H1 (cell line): Measurements from ENCODE around the gene SYNRG. TPM values are rescaled to one million over a fixed set of nuclear protein-coding genes. Genes with fewer than 3 reads are reported as not detected.

Experiments
- CTCF ChIA-PET: fragments of 300-600 bp; sonication (Branson Sonifier 250); formaldehyde crosslinking; loops from one replicate; lab custom pipeline; 2021; ENCODE audit not compliant: partially characterized antibody; lab: Charles Lee
- POLR2A ChIA-PET: fragments of 300-600 bp; sonication (Branson Sonifier 250); formaldehyde crosslinking; loops from one replicate; lab custom pipeline; 2021; ENCODE audit warnings: inconsistent platforms; ENCODE audit not compliant: partially characterized antibody; lab: Charles Lee
- DNase-seq, 2 experiments: peaks; one replicate each; pipeline versions ENCODE4 v3.0.0 to v3.0.0-alpha.2; 2010 to 2022; ENCODE audit warnings: low spot score in 2 of 2, low read depth in 1 of 2, mixed read lengths in 1 of 2
- FAIRE-seq: peaks from 2 replicates; lab custom pipeline; 2011; peaks lifted over from hg19 to GRCh38; lab: Jason Lieb, UNC
- H2AFZ ChIP-seq: 2 replicates; pipeline ENCODE4 v1.8.1; 2012; ENCODE audit warnings: low read length, inconsistent platforms
- H2AK5ac ChIP-seq: 2 replicates; pipeline ENCODE4 v1.6.1; 2013; ENCODE audit warnings: low read depth, low read length
- H2BK120ac ChIP-seq: replicated peaks from 2 replicates; pipeline ENCODE3; 2013; ENCODE audit warnings: low read depth, low read length, inconsistent platforms
- H2BK12ac ChIP-seq: 2 replicates; pipeline ENCODE4 v1.6.1; 2013; ENCODE audit warnings: low read depth, low read length
- H2BK15ac ChIP-seq: 2 replicates; pipeline ENCODE4 v1.6.1; 2013; ENCODE audit warnings: low read length
- H2BK20ac ChIP-seq: 2 replicates; pipeline ENCODE4 v1.6.1; 2013; ENCODE audit warnings: low read length
- H2BK5ac ChIP-seq: 2 replicates; pipeline ENCODE4 v1.6.1; 2013; ENCODE audit warnings: low read depth, low read length
- H3K14ac ChIP-seq: 2 replicates; pipeline ENCODE4 v1.6.1; 2013; ENCODE audit warnings: inconsistent platforms; ENCODE audit not compliant: insufficient read length
- H3K18ac ChIP-seq: 2 replicates; pipeline ENCODE4 v1.6.1; 2013; ENCODE audit warnings: low read length; ENCODE audit errors: extremely low read depth
- H3K23ac ChIP-seq: 2 replicates; pipeline ENCODE4 v1.6.1; 2013; ENCODE audit warnings: inconsistent platforms; ENCODE audit not compliant: insufficient read length
- H3K23me2 ChIP-seq: 2 replicates; pipeline ENCODE4 v1.6.1; 2013; ENCODE audit warnings: low read depth, low read length
- H3K27ac ChIP-seq: 2 replicates; pipeline ENCODE4 v1.6.1; 2011; ENCODE audit warnings: low read depth, low read length, inconsistent platforms
- H3K27me3 ChIP-seq, 4 experiments: replicated peaks in 1 of 4; 1 replicate in 1 of 4; 2 replicates in 3 of 4; pipeline versions ENCODE4 v1.6.1 to v1.8.1; 2011 to 2013; ENCODE audit warnings: low read length in 3 of 4, mild to moderate bottlenecking in 3 of 4, inconsistent platforms in 2 of 4, mixed read lengths in 2 of 4, moderate library complexity in 1 of 4; ENCODE audit not compliant: control insufficient read depth in 3 of 4, insufficient read depth in 3 of 4; ENCODE audit errors: extremely low read depth in 1 of 4
- H3K36me3 ChIP-seq, 4 experiments: 2 replicates each; pipeline versions ENCODE4 v1.6.1 to v1.8.1; 2011 to 2013; ENCODE audit warnings: mild to moderate bottlenecking in 4 of 4, low read length in 3 of 4, moderate library complexity in 2 of 4, control low read depth in 1 of 4, inconsistent platforms in 1 of 4; ENCODE audit not compliant: insufficient read depth in 4 of 4, control insufficient read depth in 2 of 4
- H3K4ac ChIP-seq: replicated peaks from 2 replicates; pipeline ENCODE3; 2013; ENCODE audit warnings: low read length, low read depth, mixed read lengths, inconsistent platforms; ENCODE audit not compliant: insufficient read length
- H3K4me1 ChIP-seq, 4 experiments: replicated peaks in 1 of 4; 1 replicate in 1 of 4; 2 replicates in 3 of 4; pipeline versions ENCODE4 v1.6.1 to v1.8.1; 2011 to 2013; ENCODE audit warnings: low read length in 3 of 4, inconsistent platforms in 2 of 4, mixed read lengths in 1 of 4; ENCODE audit not compliant: insufficient read depth in 4 of 4, control insufficient read depth in 3 of 4
- H3K4me2 ChIP-seq, 2 experiments: 2 replicates each; pipeline versions ENCODE4 v1.6.1 to v1.8.1; 2011 to 2013; ENCODE audit warnings: low read depth in 2 of 2, low read length in 2 of 2, control low read depth in 1 of 2, inconsistent platforms in 1 of 2, mild to moderate bottlenecking in 1 of 2; ENCODE audit not compliant: insufficient read depth in 1 of 2
- H3K4me3 ChIP-seq, 4 experiments: fragments of 200-600, 300-600 bp in 1 of 4; sonication (generic), shearing (Covaris generic), sonication (Bioruptor Twin) in 1 of 4; 2 replicates each; pipeline versions ENCODE4 v1.5.1 to v1.8.1; 2011 to 2016; ENCODE audit warnings: low read length in 4 of 4, low read depth in 3 of 4, control low read depth in 2 of 4, inconsistent platforms in 2 of 4, mild to moderate bottlenecking in 2 of 4, mixed read lengths in 1 of 4, moderate library complexity in 1 of 4; ENCODE audit not compliant: insufficient read depth in 2 of 4; ENCODE audit errors: extremely low read depth in 1 of 4
- H3K56ac ChIP-seq: replicated peaks from 2 replicates; pipeline ENCODE3; 2013; ENCODE audit warnings: low read depth, mild to moderate bottlenecking, mixed read lengths, low read length, inconsistent platforms; ENCODE audit not compliant: insufficient read length
- H3K79me1 ChIP-seq: 2 replicates; pipeline ENCODE4 v1.6.1; 2013; ENCODE audit warnings: low read depth, low read length, control low read depth
- H3K79me2 ChIP-seq, 2 experiments: 2 replicates each; pipeline versions ENCODE4 v1.6.1 to v1.8.1; 2012 to 2013; ENCODE audit warnings: low read length in 2 of 2, mild to moderate bottlenecking in 2 of 2, inconsistent platforms in 1 of 2; ENCODE audit not compliant: insufficient read depth in 2 of 2, control insufficient read depth in 1 of 2
- H3K9ac ChIP-seq, 4 experiments: replicated peaks in 1 of 4; 1 replicate in 1 of 4; 2 replicates in 3 of 4; pipeline versions ENCODE4 v1.6.1 to v1.8.1; 2011 to 2013; ENCODE audit warnings: low read depth in 3 of 4, low read length in 3 of 4, control low read depth in 2 of 4, mild to moderate bottlenecking in 2 of 4, moderate library complexity in 2 of 4, inconsistent platforms in 1 of 4; ENCODE audit errors: extremely low read depth in 1 of 4
- H3K9me3 ChIP-seq, 2 experiments: 2 replicates each; pipeline versions ENCODE4 v1.6.1 to v1.8.1; 2012 to 2013; ENCODE audit warnings: mild to moderate bottlenecking in 2 of 2, moderate library complexity in 2 of 2, control low read depth in 1 of 2, inconsistent platforms in 1 of 2, low read depth in 1 of 2, low read length in 1 of 2, mixed read lengths in 1 of 2; ENCODE audit not compliant: insufficient read depth in 2 of 2
- H4K20me1 ChIP-seq, 2 experiments: replicated peaks in 1 of 2; 2 replicates each; pipeline versions ENCODE3 to v1.8.1; 2011 to 2013; ENCODE audit warnings: inconsistent platforms in 2 of 2, low read length in 2 of 2, mild to moderate bottlenecking in 1 of 2; ENCODE audit not compliant: insufficient read depth in 2 of 2, control insufficient read depth in 1 of 2
- H4K5ac ChIP-seq: 2 replicates; pipeline ENCODE4 v1.6.1; 2013; ENCODE audit warnings: low read length, low read depth, mixed read lengths, inconsistent platforms; ENCODE audit not compliant: insufficient read length
- H4K8ac ChIP-seq: 2 replicates; pipeline ENCODE4 v1.8.0; 2013; ENCODE audit warnings: mild to moderate bottlenecking, moderate library complexity, low read length, inconsistent platforms; ENCODE audit not compliant: insufficient read depth; ENCODE audit errors: extremely low read depth
- H4K91ac ChIP-seq: replicated peaks from 2 replicates; pipeline ENCODE3; 2013; ENCODE audit warnings: low read length, mixed read lengths, inconsistent platforms; ENCODE audit not compliant: insufficient read length
- WGBS, 2 experiments: shearing (Covaris generic) in 1 of 2; methylation state at CpG; one replicate each; pipeline versions ENCODE4 v1.1.6 to v1.1.7; 2013 to 2015; ENCODE audit warnings: low lambda C conversion rate in 2 of 2, mixed read lengths in 2 of 2, inconsistent platforms in 1 of 2, low coverage in 1 of 2, missing lambda C conversion rate in 1 of 2; ENCODE audit not compliant: insufficient replicate concordance in 2 of 2, insufficient coverage in 1 of 2, insufficient read length in 1 of 2; ENCODE audit errors: extremely low coverage in 1 of 2, missing lambda C conversion rate in 1 of 2; 5-methylcytosine and 5-hydroxymethylcytosine counted together
- polyA plus RNA-seq, 7 experiments: library from polyadenylated mRNA; depleted of rRNA in 3 of 7; stranded (reverse) in 5 of 7; unstranded in 2 of 7; fragments of >200 nt in 5 of 7; fragments of 200-250 nt in 2 of 7; gene quantifications; 1 replicate in 5 of 7; 2 replicates in 1 of 7; 4 replicates in 1 of 7; pipeline versions ENCODE4 v1.2.1 to v1.2.3, GENCODE V29; 2011 to 2013; ENCODE audit warnings: missing spikeins in 2 of 7, mixed read lengths in 2 of 7
- total RNA-seq: library from RNA; stranded (reverse); fragmentation: NEBNext Ultra II Directional; extraction: Animal tissue kit (Norgen Biotek cat#: 25700); gene quantifications from 2 replicates; pipeline ENCODE4 v1.2.1, GENCODE V29; 2021

Gene SYNRG
- total and polyA plus RNA-seq, 2 of the 8 experiments (the other 6 are each of a cell fraction or from before 2014, with no cell fraction given) = 7.7 to 31.7 TPM

DNA sequence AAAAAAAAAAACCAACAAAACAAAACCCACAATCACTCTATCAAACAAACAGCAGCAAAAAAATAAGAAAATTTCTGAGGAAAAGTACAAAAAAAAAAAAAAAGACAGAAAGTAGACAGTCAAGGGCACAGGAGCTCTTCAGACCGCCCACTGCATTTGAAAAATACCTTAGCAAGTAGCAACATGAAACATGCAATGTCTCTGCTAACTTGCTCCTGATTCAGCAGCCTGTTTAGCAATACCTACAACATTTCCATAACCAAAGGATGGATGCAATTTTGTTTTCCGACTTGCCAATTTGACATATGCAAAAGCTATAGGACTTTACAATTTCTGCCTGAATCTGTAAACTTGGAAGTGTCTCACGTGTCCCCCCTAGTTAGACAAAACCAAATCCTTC is 57.4 kb downstream of the SYNRG start:
- no peak overlapping the region for H4K91ac ChIP-seq
- 91% methylated on average over 3 of the region's 3 CpGs; no CpG with 5 or more reads in 1 of the 2 experiments for WGBS, 2 experiments
- ChIA-PET CTCF (interaction anchor here (0.7 to 2.2 kb wide), 3 partner anchors 18 to 70 kb away, joined by 4 to 13 read pairs (median 4); no protein-coding TSS in a partner anchor), POLR2A (interaction anchor here (0.6 to 1.3 kb wide), 3 partner anchors 9 to 184 kb away, joined by 3 to 5 read pairs (median 4); no protein-coding TSS in a partner anchor)
- peaks cover 0 to 13% (median 4%) of the 10 kb centered on the region in 4 experiments; a peak in 4 of 8 replicates for H3K36me3 ChIP-seq
- no peak overlapping the region for H3K4me2 ChIP-seq
- FAIRE-seq (no peak), DNase-seq (no peak)
- no peak overlapping the region for H2BK12ac ChIP-seq
- peaks cover 0 to 1% (median 0%) of the 10 kb centered on the region in 4 experiments; a peak in 1 of 7 replicates for H3K27me3 ChIP-seq
- H3K23me2 ChIP-seq = no peaks in the 10 kb centered on the region
- H3K4ac ChIP-seq = no peak overlapping the region
- no peak overlapping the region for H4K5ac ChIP-seq
- no peak overlapping the region for H3K27ac ChIP-seq
- H3K23ac ChIP-seq = no peak overlapping the region
- H3K79me2 ChIP-seq = no peaks in the 10 kb centered on the region
- H3K4me1 ChIP-seq = no peaks in the 10 kb centered on the region
- no peaks in the 10 kb centered on the region for H3K79me1 ChIP-seq
- no peak overlapping the region for H3K9ac ChIP-seq
- no peaks in the 10 kb centered on the region for H3K9me3 ChIP-seq
- no peak overlapping the region for H2AFZ ChIP-seq
- no peak overlapping the region for H2BK120ac ChIP-seq
- no peak overlapping the region for H2BK5ac ChIP-seq
- H4K8ac ChIP-seq = no peak overlapping the region
- H4K20me1 ChIP-seq = no peaks in the 10 kb centered on the region
- H3K14ac ChIP-seq = no peak overlapping the region
- H2BK15ac ChIP-seq = no peak overlapping the region
- H2BK20ac ChIP-seq = no peak overlapping the region
- no peak overlapping the region for H3K4me3 ChIP-seq
- H2AK5ac ChIP-seq = no peak overlapping the region
- no peak overlapping the region for H3K18ac ChIP-seq
- H3K56ac ChIP-seq = no peak overlapping the region
